RCC 7860 (cell line): Measurements from ENCODE around the gene TMIGD3.
A peak's percentile ranks its signal among the peaks of the same experiment; 100 is the strongest.

Source experiments
- DNase-seq: peaks from one replicate; pipeline ENCODE4 v3.0.0-alpha.2; 2015; ENCODE audit warnings: low spot score
- FAIRE-seq: peaks from 2 replicates; lab custom pipeline; 2012; peaks lifted over from hg19 to GRCh38; lab: Jason Lieb, UNC

TMIGD3 gene

DNA sequence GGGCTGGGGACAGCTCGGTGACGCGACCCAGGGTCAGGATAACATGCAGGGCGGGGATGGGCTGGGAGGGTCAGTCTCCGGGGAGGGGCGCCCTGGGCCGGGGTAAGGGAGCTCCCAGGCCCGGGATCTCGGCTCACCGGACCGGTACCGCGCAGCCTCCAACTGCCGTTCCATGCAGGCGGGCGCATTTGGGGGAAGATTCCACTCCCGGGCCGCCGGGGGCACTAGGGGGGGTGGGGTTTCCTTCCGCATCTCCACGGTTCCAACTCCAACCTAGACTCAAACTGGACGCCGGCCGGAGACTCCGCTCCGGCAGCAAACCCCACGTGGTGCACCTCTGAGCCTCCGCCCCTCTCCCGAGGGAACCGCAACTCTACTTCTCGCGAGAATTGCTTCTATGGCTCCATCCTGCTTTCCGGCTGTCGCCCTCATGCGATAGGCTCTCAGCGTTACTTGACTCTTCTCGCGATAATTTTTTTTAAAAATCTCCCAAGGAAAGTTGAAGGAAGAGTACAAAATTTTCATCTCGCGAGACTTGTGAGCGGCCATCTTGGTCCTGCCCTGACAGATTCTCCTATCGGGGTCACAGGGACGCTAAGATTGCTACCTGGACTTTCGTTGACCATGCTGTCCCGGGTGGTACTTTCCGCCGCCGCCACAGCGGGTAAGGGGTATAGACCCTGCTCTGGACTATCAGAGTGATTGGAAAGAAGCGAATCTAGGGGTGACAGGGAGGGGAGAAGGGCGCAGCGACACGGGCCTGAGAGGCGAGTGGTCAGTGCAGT lies 54.3 kb downstream of the TMIGD3 start, which contains the start of the genes ATP5PB and WDR77:
Gene ATP5PB, plus strand, starts transcription at position 547 of the 785 bp plus-strand sequence. Its CDS starts 78 bp downstream, at position 625.
Gene WDR77, minus strand, starts transcription at position 339 of the 785 bp plus-strand sequence. Its CDS starts 87 bp downstream, at position 252.
- FAIRE-seq (peak; percentile 94), DNase-seq (peak; percentile 99)

- FAIRE-seq (no peak), DNase-seq (no peak)
Observed at GRCh38 chr1:111448482-111448917, 54.9 kb downstream of the TMIGD3 start.

DNA sequence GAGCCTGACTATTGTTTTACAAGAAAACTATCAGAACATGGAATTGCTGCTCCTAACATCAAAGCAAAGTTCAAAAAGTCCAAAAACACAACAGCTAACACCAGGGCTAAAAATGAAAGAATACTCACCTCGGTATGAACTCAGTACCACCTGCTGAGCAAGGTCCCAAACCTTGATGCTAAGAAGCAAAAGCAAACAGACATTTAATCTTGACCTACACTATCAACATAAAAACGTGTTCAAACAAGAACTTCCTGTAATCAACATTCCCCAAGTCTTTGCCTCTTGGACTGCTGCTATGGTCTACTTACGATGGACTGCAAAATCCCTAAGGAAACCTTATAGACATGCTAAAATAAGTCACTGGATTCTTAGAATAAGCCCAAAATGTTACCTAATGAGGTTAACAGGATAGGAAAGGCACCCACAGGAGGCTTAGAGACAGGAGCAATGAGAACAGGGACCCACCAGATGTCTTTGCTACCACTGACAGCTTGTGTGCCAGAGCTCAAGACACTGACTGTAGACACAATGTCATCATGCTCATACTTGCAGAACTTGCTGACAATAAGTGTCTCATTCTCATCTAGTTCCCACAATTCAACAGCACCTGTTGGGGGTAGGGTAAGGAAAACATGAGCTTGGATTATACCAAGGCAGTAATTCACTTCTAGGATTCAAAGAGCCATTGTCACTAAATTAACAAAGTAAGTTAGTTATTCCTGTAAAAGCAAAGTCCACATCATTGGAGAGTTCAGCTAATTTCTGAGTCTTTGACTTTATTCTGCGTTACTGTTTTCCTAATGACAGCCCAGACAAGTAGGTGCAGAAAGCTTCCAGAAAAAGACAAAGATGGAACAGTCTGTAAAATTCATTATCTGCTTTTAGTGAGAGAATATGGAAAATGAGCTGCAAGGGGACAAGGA lies 56.2 kb downstream of the TMIGD3 start:
- FAIRE-seq, result no peak
- no peak for DNase-seq

DNA sequence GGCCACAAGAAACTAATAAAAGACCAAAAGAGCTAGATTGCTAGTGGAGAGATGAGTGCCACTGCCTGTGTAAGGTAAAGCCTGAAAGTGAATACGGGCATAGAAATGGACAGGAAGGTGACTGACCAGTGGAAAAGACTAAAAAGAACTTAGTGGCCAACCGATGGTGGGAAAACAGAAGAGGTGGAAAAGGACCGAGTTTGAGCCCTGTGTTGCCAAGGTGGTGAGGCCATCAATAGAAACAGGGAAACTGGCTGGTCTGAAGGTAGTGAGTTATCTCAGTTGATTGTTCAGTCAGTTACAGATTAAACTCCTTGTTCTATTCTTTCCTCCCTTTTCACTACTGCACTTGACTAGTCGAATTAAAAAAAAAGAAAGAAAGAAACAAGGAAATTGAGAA lies 56.9 kb downstream of the TMIGD3 start:
- DNase-seq, result no peak
- no peak for FAIRE-seq

DNA sequence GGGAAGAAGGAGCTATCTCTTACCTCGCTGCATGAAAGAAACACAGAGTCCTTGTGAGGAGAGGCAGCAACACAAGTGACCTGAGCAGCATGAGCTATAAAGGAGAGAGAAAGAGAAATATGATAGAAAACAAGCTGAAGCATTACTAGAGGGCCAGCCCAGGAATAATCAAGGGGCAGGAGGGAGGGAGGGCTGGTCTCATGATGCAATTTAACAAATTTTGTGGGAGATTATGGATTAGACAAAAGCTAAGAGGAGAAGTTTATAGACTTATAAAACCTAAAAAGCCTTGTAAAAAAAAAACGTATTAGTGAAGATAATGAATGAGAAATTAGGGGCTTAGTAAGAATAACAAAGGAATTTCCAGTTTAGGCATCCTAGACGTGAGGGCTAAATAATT lies 59.4 kb downstream of the TMIGD3 start:
- DNase-seq (no peak), FAIRE-seq (no peak)

GRCh38 chr1:111442457-111442856 lies 61.0 kb downstream of the TMIGD3 start:
- no peak for FAIRE-seq
- no peak for DNase-seq

DNA sequence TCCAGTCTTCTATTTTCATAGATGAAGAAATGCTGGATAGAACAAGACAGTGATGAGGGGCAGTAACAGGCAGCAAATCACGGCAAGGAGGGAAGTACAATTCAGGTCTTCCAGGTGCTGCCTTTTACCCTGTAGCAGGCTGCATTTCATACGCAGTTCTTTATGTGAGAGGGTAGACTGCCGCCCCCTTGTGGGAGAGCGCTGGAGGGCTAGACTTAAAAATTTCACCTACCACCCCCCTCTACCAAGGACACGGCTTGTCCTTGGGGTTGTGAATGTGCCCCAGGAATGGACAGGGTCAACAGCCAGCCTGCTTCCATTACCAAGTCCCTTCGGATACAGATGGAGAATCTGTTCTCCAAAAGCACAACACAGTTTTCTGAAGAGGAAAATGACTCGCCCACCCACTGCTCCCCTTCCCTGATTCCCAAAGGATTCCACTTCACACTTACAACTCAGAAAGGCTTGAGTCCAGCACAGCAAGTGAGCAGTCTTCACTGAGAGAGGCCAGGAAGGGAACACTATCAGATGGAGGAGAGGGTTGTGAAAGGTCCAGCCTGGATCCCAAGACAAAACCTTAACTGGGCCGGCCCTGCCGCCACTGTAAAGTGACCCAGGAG lies 61.8 kb downstream of the TMIGD3 start:
- no peak for FAIRE-seq
- no peak for DNase-seq

GRCh38 chr1:111439461-111440351 lies 63.7 kb downstream of the TMIGD3 start:
- FAIRE-seq (no peak), DNase-seq (no peak)

- DNase-seq (no peak), FAIRE-seq (no peak)
Observed at GRCh38 chr1:111436726-111437125, 66.7 kb downstream of the TMIGD3 start.
